Neural cell (in vitro differentiated cells): ENCODE measurements around the gene WDR1.

Experiments used
- POLR2AphosphoS5 ChIP-seq: IDR thresholded peaks from 2 replicates; pipeline ENCODE4 v1.6.1; 2012
- RAD21 ChIP-seq: fragments of 450-650 bp; conservative IDR thresholded peaks from 2 replicates; pipeline ENCODE4 v1.6.1; 2014; ENCODE audit warnings: antibody characterized with exemption, mild to moderate bottlenecking, moderate library complexity

GRCh38 chr4:10031668-10032590 lies 84.7 kb downstream of the WDR1 start:
- TF ChIP-seq RAD21 (no peak), POLR2AphosphoS5 (no peak)
